Endothelial cell of umbilical vein (primary cell): Measurements from ENCODE around the gene NPTN. TPM values are rescaled to one million over a fixed set of nuclear protein-coding genes. Genes with fewer than 3 reads are reported as not detected.

ENCODE experiments used
- BruUV-seq: library from RNA; stranded (reverse); fragments of 400-500 nt; replicated peaks from 2 replicates; lab custom pipeline; 2021; lab: Mats Ljungman, UMichigan
- CTCF ChIA-PET: fragments of 300-600, 350-600 bp; sonication (Branson Sonifier 250); formaldehyde crosslinking; loops from one replicate; lab custom pipeline; 2021; ENCODE audit warnings: antibody characterized with exemption, inconsistent platforms; lab: Charles Lee
- POLR2A ChIA-PET: fragments of 300-600, 350-600 bp; sonication (Branson Sonifier 250); formaldehyde crosslinking; loops from one replicate; lab custom pipeline; 2021; ENCODE audit warnings: antibody characterized with exemption, inconsistent platforms; lab: Charles Lee
- DNase-seq: peaks from one replicate; pipeline ENCODE4 v3.0.0-alpha.2; 2011; ENCODE audit warnings: low read depth, low spot score
- FAIRE-seq: peaks from 2 replicates; lab custom pipeline; 2011; peaks lifted over from hg19 to GRCh38; lab: Jason Lieb, UNC
- H2AFZ ChIP-seq: 2 replicates; pipeline ENCODE4 v1.6.0; 2012; ENCODE audit warnings: low read depth, low read length, control low read depth, inconsistent platforms
- H3K27ac ChIP-seq: 2 replicates; pipeline ENCODE4 v1.5.1; 2011; ENCODE audit warnings: low read depth, mild to moderate bottlenecking, control low read depth, low read length, moderate library complexity; ENCODE audit not compliant: insufficient read depth
- H3K27me3 ChIP-seq, 2 experiments: 2 replicates each; pipeline versions ENCODE4 v1.6.0 to v1.6.1; 2011; ENCODE audit warnings: low read length in 2 of 2, mixed read lengths in 1 of 2; ENCODE audit not compliant: control insufficient read depth in 2 of 2, insufficient read depth in 2 of 2
- H3K36me3 ChIP-seq, 2 experiments: 2 replicates in 1 of 2; 3 replicates in 1 of 2; pipeline ENCODE4 v1.5.1; 2011; ENCODE audit warnings: low read length in 2 of 2, mild to moderate bottlenecking in 1 of 2, moderate library complexity in 1 of 2; ENCODE audit not compliant: control insufficient read depth in 2 of 2, insufficient read depth in 2 of 2; ENCODE audit errors: extremely low read depth in 1 of 2
- H3K4me1 ChIP-seq: 3 replicates; pipeline ENCODE4 v1.5.1; 2011; ENCODE audit warnings: mild to moderate bottlenecking, low read length; ENCODE audit not compliant: control insufficient read depth, insufficient read depth; ENCODE audit errors: extremely low read depth
- H3K4me2 ChIP-seq: 2 replicates; pipeline ENCODE4 v1.6.1; 2011; ENCODE audit warnings: low read length, control low read depth, mixed read lengths; ENCODE audit not compliant: insufficient read depth
- H3K4me3 ChIP-seq, 3 experiments: fragments of 200-600 bp in 1 of 3; sonication (generic), shearing (Covaris generic) in 1 of 3; replicated peaks in 1 of 3; 2 replicates each; pipeline ENCODE4 v1.5.1; 2011 to 2016; ENCODE audit warnings: control low read depth in 3 of 3, low read length in 3 of 3, mild to moderate bottlenecking in 2 of 3, inconsistent platforms in 1 of 3, low read depth in 1 of 3, moderate library complexity in 1 of 3; ENCODE audit not compliant: insufficient read depth in 1 of 3
- H3K79me2 ChIP-seq: 2 replicates; pipeline ENCODE4 v1.6.0; 2012; ENCODE audit warnings: low read length, inconsistent platforms; ENCODE audit not compliant: control insufficient read depth, insufficient read depth
- H3K9ac ChIP-seq: replicated peaks from 2 replicates; pipeline ENCODE3; 2011; ENCODE audit warnings: low read length, control low read depth; ENCODE audit not compliant: insufficient read depth; ENCODE audit errors: extremely low read depth
- H3K9me1 ChIP-seq: replicated peaks from 3 replicates; pipeline ENCODE4 v1.6.0; 2011; ENCODE audit warnings: mild to moderate bottlenecking, low read length; ENCODE audit not compliant: control insufficient read depth, insufficient read depth; ENCODE audit errors: extremely low read depth
- H3K9me3 ChIP-seq: replicated peaks from 2 replicates; pipeline ENCODE4 v1.5.1; 2012; ENCODE audit warnings: low read length, inconsistent platforms; ENCODE audit not compliant: control insufficient read depth, insufficient read depth
- H4K20me1 ChIP-seq: replicated peaks from 2 replicates; pipeline ENCODE3; 2011; ENCODE audit warnings: mild to moderate bottlenecking, low read length; ENCODE audit not compliant: control insufficient read depth, insufficient read depth; ENCODE audit errors: extremely low read depth
- CTCF ChIP-seq, 2 donors: IDR thresholded peaks; 1 replicate in 1 of 2; 2 replicates in 1 of 2; pipeline ENCODE4 v1.5.1; 2011; ENCODE audit warnings: low read length in 2 of 2, mild to moderate bottlenecking in 2 of 2, moderate library complexity in 2 of 2, control low read depth in 1 of 2, inconsistent platforms in 1 of 2, low read depth in 1 of 2; ENCODE audit not compliant: insufficient read depth in 1 of 2; ENCODE audit errors: extremely low read depth in 1 of 2
- EZH2 ChIP-seq: IDR thresholded peaks from 2 replicates; pipeline ENCODE4 v1.6.1; 2012; ENCODE audit warnings: borderline replicate concordance, low read depth, mild to moderate bottlenecking, moderate library complexity, low read length, inconsistent platforms; ENCODE audit not compliant: severe bottlenecking
- FOS ChIP-seq: IDR thresholded peaks from 2 replicates; pipeline ENCODE4 v1.6.1; 2011; ENCODE audit warnings: mild to moderate bottlenecking, low read length, moderate library complexity, borderline replicate concordance; ENCODE audit not compliant: insufficient read depth
- GATA2 ChIP-seq: IDR thresholded peaks from 2 replicates; pipeline ENCODE4 v1.7.0; 2011; ENCODE audit warnings: low read depth, mild to moderate bottlenecking, moderate library complexity, mixed read lengths, low read length; ENCODE audit not compliant: insufficient read length, insufficient read depth
- JUN ChIP-seq: IDR thresholded peaks from 2 replicates; pipeline ENCODE4 v1.6.1; 2011; ENCODE audit warnings: borderline replicate concordance, low read depth; ENCODE audit not compliant: insufficient read length, insufficient read depth
- MAX ChIP-seq: IDR thresholded peaks from 2 replicates; pipeline ENCODE4 v1.6.1; 2011; ENCODE audit not compliant: insufficient read depth, insufficient read length
- MYC ChIP-seq: IDR thresholded peaks from one replicate; pipeline ENCODE4 v1.6.1; 2011; ENCODE audit warnings: mild to moderate bottlenecking, low read depth, low read length
- POLR2A ChIP-seq: IDR thresholded peaks from 2 replicates; pipeline ENCODE4 v1.6.1; 2012; ENCODE audit warnings: low read depth, mild to moderate bottlenecking, control low read depth, low read length
- POLR2AphosphoS5 ChIP-seq: IDR thresholded peaks from 2 replicates; pipeline ENCODE4 v1.6.1; 2012; ENCODE audit warnings: low read depth, mild to moderate bottlenecking, control low read depth, low read length, moderate library complexity; ENCODE audit not compliant: insufficient read depth
- dilution Hi-C: fragments of 300-500 bp; cut with MboI; formaldehyde crosslinking; loops from one replicate; pipeline ENCODE4 v1.15.0; 2019; ENCODE audit warnings: low sequenced_read_pairs; ENCODE audit not compliant: extremely low pct_ligation_motif_present
- intact Hi-C: fragments of 100-400 bp; cut with micrococcal nuclease; formaldehyde crosslinking; loops from one replicate; pipeline ENCODE4 v1.10.0; 2022
- polyA plus RNA-seq, 4 experiments: library from polyadenylated mRNA; depleted of rRNA in 3 of 4; stranded (reverse) in 3 of 4; unstranded in 1 of 4; fragments of >200 nt; gene quantifications; 2 replicates each; pipeline versions ENCODE4 v1.2.1 to v1.2.3, GENCODE V29; 2011 to 2012; ENCODE audit warnings: missing spikeins in 1 of 4
- total RNA-seq: library from RNA; stranded (reverse); gene quantifications from 2 replicates; pipeline ENCODE4 v1.2.3, GENCODE V29; 2021

The NPTN gene
- total and polyA plus RNA-seq, 2 donors (not counting 3 experiments of a cell fraction or from before 2014, with no cell fraction given), result 77.4 to 81.3 TPM

GRCh38 chr15:73589766-73590165, 43.4 kb downstream of the NPTN start:
- BruUV-seq, result no TSS peak
- no peak overlapping the region for H3K27ac ChIP-seq
- peaks cover 6 to 8% of the 10 kb centered on the region in 2 experiments for H3K36me3 ChIP-seq
- no peaks in the 10 kb centered on the region for H3K9me1 ChIP-seq
- H3K4me3 ChIP-seq, result no peak overlapping the region
- H3K4me1 ChIP-seq, result peaks cover 6% of the 10 kb centered on the region
- ChIA-PET CTCF (interaction anchor here (1.2 to 2.1 kb wide), 3 partner anchors 11 to 46 kb away, joined by 3 to 7 read pairs (median 4); no protein-coding TSS in a partner anchor), POLR2A (no interaction called here)
- TF ChIP-seq GATA2, result no peak
- TF ChIP-seq JUN, result no peak
- no peak for TF ChIP-seq EZH2
- TF ChIP-seq MYC, result no peak
- TF ChIP-seq MAX, result no peak
- TF ChIP-seq POLR2AphosphoS5, result no peak
- no peak for TF ChIP-seq FOS
- TF ChIP-seq CTCF (IDR thresholded peaks at IDR 0.05; ENCODE audit: extremely low read depth in 1 of 2, insufficient read depth in 1 of 2, low read depth in 1 of 2, low read length in 2 of 2), result no peak
- TF ChIP-seq POLR2A, result no peak
- no peaks in the 10 kb centered on the region for H3K27me3 ChIP-seq
- no peaks in the 10 kb centered on the region for H4K20me1 ChIP-seq
- intact Hi-C loops, result no loop called here
- no peak overlapping the region for H3K9ac ChIP-seq
- H2AFZ ChIP-seq, result no peak overlapping the region
- H3K9me3 ChIP-seq, result no peaks in the 10 kb centered on the region
- dilution Hi-C loops, result no loop called here
- DNase-seq (no peak), FAIRE-seq (no peak)
- H3K4me2 ChIP-seq, result no peak overlapping the region
- peaks cover 9% of the 10 kb centered on the region for H3K79me2 ChIP-seq
